Forelimb muscle (tissue), 1 donor: ENCODE data around the gene RINL. TPM values are rescaled to one million over a fixed set of nuclear protein-coding genes. Genes with fewer than 3 reads are reported as not detected.

Experiments
- DNase-seq: peaks from one replicate; pipeline ENCODE4 v3.0.0-alpha.2; 2013; ENCODE audit warnings: low read depth
- polyA plus RNA-seq: library from polyadenylated mRNA; unstranded; fragments of 120-200 nt; gene quantifications from one replicate; pipeline ENCODE4 v1.2.1, GENCODE V29; 2013; ENCODE audit not compliant: insufficient read length

The RINL gene
- 9.6 TPM for polyA plus RNA-seq

- DNase-seq = no peak
These were observed at the start of gene RINL for GRCh38 chr19:38877781-38878574. Gene RINL (minus strand): TSS chr19:38878275. CDS start chr19:38876742, 1,533 bp downstream.

GRCh38 chr19:38924388-38924787, 46.3 kb upstream of the RINL start:
- no peak for DNase-seq

GRCh38 chr19:38922482-38922881, 44.4 kb upstream of the RINL start:
- DNase-seq = no peak

- DNase-seq = no peak
These were observed 43.6 kb upstream of the RINL start for GRCh38 chr19:38921420-38922274.

GRCh38 chr19:38920602-38921419, 42.7 kb upstream of the RINL start:
- no peak for DNase-seq

GRCh38 chr19:38919837-38920601, 41.9 kb upstream of the RINL start:
- DNase-seq = no peak

- no peak for DNase-seq
These were observed 40.5 kb upstream of the RINL start for GRCh38 chr19:38918526-38918925.

- DNase-seq = no peak
These were observed 39.9 kb upstream of the RINL start for GRCh38 chr19:38917921-38918491.

- no peak for DNase-seq
These were observed 39.4 kb upstream of the RINL start for GRCh38 chr19:38917516-38917915.

- DNase-seq = no peak
These were observed 37.5 kb upstream of the RINL start for GRCh38 chr19:38915329-38916321.

- no peak for DNase-seq
These were observed 35.9 kb upstream of the RINL start for GRCh38 chr19:38913958-38914357.

- DNase-seq = no peak
These were observed 34.8 kb upstream of the RINL start for GRCh38 chr19:38912600-38913514.

GRCh38 chr19:38911388-38912001, 33.4 kb upstream of the RINL start:
- DNase-seq = no peak

GRCh38 chr19:38910488-38910887, 32.4 kb upstream of the RINL start:
- DNase-seq = no peak

GRCh38 chr19:38908911-38909310, 30.8 kb upstream of the RINL start:
- no peak for DNase-seq

- no peak for DNase-seq
These were observed 29.6 kb upstream of the RINL start for GRCh38 chr19:38907670-38908069.

- DNase-seq = no peak
These were observed 29.2 kb upstream of the RINL start for GRCh38 chr19:38907227-38907626.

GRCh38 chr19:38905620-38906019, 27.5 kb upstream of the RINL start:
- no peak for DNase-seq
